ENCODE results near the gene UNC93B1. TPM values are rescaled to one million over a fixed set of nuclear protein-coding genes. Genes with fewer than 3 reads are reported as not detected.
"Not testable (repeated sequence)": the region's sequence is repeated elsewhere in the genome, so short reads cannot be mapped to it uniquely, and the experiment has no call there.

The UNC93B1 gene
- total RNA-seq, 1 donor from 2014 or later: 0.86 TPM

DNA sequence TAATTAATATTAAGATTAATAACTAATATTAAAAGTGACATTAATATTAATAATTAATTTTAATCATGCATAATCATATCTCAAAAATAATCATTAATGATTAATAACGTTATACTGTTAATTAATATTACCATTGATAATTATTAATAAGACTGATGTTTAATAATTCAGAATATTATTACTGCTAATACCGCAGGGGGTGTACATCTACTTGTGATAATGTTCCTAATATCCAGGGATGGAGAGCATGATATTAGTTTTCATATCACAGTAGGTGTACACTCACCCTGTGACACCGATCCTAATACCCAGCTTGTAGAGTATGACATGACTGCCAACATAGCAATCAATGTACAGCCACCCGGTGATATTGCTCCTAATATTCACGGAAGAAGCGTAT is 18.6 kb downstream of the UNC93B1 start:
- not testable (repeated sequence) for H3K4me1 Mint-ChIP-seq (ENCODE audit: low read depth, unreplicated experiment); H3K36me3 Mint-ChIP-seq (ENCODE audit: unreplicated experiment); H3K27me3 Mint-ChIP-seq (ENCODE audit: unreplicated experiment); H3K9me3 Mint-ChIP-seq (ENCODE audit: unreplicated experiment); H3K27ac Mint-ChIP-seq (ENCODE audit: unreplicated experiment); DNase-seq; H3K4me3 Mint-ChIP-seq (ENCODE audit: unreplicated experiment)

DNA sequence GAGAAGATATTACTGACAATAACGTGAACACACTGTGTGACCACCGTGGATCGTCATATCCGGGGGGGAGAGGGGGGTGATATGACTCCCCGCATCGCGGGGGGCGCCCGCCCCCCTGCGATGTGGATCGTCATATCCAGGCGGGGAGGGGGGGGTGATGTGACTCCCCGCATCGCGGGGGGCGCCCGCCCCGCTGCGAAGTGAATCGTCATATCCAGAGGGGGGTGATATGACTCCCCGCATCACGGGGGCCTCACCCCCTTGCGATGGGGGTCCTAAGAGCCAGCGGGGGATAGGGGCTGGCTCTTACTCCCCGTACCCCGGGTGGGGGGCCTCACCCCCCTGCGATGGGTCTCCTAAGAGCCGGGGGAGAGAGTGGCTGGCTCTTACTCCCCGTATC is 19.9 kb downstream of the UNC93B1 start:
- TF ChIP-seq, protein P1, sequence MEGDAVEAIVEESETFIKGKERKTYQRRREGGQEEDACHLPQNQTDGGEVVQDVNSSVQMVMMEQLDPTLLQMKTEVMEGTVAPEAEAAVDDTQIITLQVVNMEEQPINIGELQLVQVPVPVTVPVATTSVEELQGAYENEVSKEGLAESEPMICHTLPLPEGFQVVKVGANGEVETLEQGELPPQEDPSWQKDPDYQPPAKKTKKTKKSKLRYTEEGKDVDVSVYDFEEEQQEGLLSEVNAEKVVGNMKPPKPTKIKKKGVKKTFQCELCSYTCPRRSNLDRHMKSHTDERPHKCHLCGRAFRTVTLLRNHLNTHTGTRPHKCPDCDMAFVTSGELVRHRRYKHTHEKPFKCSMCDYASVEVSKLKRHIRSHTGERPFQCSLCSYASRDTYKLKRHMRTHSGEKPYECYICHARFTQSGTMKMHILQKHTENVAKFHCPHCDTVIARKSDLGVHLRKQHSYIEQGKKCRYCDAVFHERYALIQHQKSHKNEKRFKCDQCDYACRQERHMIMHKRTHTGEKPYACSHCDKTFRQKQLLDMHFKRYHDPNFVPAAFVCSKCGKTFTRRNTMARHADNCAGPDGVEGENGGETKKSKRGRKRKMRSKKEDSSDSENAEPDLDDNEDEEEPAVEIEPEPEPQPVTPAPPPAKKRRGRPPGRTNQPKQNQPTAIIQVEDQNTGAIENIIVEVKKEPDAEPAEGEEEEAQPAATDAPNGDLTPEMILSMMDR (IDR thresholded peaks at IDR 0.05; ENCODE audit: partially characterized antibody, unreplicated experiment): no peak
- Mint-ChIP-seq H3K4me3 (ENCODE audit: unreplicated experiment) (no peak overlapping the region), H3K4me1 (ENCODE audit: low read depth, unreplicated experiment) (no peaks in the 10 kb centered on the region), H3K27ac (ENCODE audit: unreplicated experiment) (no peak overlapping the region), H3K27me3 (ENCODE audit: unreplicated experiment) (peaks cover 6% of the 10 kb centered on the region), H3K9me3 (ENCODE audit: unreplicated experiment) (peaks cover 2% of the 10 kb centered on the region), H3K36me3 (ENCODE audit: unreplicated experiment) (no peaks in the 10 kb centered on the region)
- DNase-seq: no peak

DNA sequence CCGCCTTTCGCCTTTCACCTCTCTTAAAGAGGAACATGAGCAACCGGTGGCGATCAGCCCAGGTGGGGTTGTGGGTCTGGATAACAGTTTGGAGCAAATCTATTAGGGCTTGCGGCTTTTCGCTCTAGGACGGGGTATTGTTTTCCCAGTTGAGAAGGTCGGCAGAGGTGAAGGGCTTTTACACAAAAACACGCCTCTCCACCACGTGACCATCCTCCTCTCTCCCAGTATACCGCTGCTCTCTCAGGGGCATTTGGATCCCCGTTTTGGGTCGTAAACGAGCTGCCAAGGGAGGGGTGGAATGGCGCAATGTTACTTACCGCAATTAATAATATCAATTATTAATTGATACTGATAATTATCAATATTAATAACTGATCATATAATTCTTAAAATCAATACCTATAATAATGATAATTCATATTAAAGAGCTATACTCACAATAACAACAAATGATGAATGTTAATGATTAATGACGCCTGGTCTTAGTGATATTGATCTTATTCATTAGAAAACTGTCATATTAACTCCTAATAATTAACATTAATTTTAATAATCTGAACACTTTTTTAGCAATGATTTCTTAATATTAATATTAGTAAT is 21.5 kb downstream of the UNC93B1 start:
- H3K36me3 Mint-ChIP-seq (ENCODE audit: unreplicated experiment); H3K4me3 Mint-ChIP-seq (ENCODE audit: unreplicated experiment); DNase-seq; H3K27me3 Mint-ChIP-seq (ENCODE audit: unreplicated experiment); H3K9me3 Mint-ChIP-seq (ENCODE audit: unreplicated experiment); H3K27ac Mint-ChIP-seq (ENCODE audit: unreplicated experiment); H3K4me1 Mint-ChIP-seq (ENCODE audit: low read depth, unreplicated experiment): not testable (repeated sequence)

DNA sequence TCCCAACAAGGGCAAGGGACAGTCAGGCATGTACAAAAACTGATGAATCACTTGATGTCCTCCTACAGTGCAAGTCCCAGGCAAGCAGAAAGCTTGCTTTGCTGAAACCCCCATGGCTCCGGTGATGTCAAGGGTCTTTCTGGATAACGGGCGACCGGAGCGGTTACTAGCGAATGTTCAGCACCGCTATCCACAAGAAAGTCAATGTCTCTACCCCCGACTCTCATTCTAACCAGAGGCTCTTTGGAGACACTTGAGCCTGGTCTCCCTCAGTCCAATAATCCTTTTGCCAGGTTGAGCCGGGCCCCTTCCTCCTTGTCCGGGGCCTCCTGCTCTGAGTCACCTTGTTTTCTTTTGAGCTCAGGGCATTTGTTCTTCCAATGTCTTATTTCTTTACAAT is 22.7 kb downstream of the UNC93B1 start:
- H3K36me3 Mint-ChIP-seq (ENCODE audit: unreplicated experiment); H3K4me3 Mint-ChIP-seq (ENCODE audit: unreplicated experiment); H3K27me3 Mint-ChIP-seq (ENCODE audit: unreplicated experiment); H3K9me3 Mint-ChIP-seq (ENCODE audit: unreplicated experiment); DNase-seq; H3K27ac Mint-ChIP-seq (ENCODE audit: unreplicated experiment); H3K4me1 Mint-ChIP-seq (ENCODE audit: low read depth, unreplicated experiment): not testable (repeated sequence)

DNA sequence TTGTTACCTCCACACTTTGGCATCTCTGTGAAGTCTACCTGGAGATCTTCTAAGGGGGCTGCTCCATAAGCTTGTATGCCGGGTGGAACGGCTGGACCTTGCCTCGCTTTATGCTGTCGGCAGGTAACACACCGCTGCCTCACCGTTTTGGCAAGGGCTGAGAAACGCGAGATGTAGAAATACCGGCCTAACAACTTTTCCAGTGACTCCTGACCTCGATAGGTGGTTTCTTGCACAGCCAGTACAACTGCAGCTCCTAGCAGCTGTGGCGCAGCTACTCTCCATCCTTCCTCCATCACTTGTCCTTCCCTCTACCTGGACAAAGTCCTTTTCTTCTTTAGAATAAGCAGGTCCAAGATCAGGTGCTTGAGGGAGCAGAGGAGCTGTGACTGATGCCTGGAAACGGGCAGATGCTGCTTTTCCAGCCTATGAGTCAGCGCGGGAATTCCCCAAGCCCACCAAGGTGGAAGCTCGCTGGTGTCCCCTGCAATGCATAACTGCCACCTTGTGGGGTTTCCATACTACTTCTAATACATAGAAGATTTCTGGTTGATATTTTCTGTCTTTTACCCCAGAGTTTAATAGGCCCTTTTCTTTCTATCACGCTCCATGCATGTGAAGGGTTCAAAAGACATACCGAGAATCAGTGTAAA is 25.0 kb downstream of the UNC93B1 start:
- H3K27me3 Mint-ChIP-seq (ENCODE audit: unreplicated experiment): peaks cover 10% of the 10 kb centered on the region
- not testable (repeated sequence) for DNase-seq; H3K9me3 Mint-ChIP-seq (ENCODE audit: unreplicated experiment); H3K4me3 Mint-ChIP-seq (ENCODE audit: unreplicated experiment); H3K27ac Mint-ChIP-seq (ENCODE audit: unreplicated experiment); H3K36me3 Mint-ChIP-seq (ENCODE audit: unreplicated experiment); H3K4me1 Mint-ChIP-seq (ENCODE audit: low read depth, unreplicated experiment)

DNA sequence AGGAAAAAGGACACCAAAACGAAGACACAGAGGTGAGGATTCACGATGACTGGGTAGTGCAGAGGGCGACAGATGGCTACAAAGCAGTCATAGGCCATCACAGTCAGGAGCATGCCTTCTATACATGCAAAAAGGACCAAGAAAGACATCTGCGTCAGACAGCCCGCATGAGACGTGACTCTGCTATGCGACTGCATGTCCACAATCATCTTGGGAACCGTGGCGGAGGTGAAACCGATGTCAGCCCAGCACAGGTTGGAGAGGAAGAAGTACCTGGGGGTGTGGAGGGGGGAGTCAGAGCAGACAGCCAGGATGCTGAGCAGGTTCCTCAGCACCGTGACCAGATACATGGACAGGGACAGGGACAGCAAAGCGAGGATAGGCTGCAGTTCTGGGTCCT is 29.2 kb downstream of the UNC93B1 start:
- H3K27ac Mint-ChIP-seq (ENCODE audit: unreplicated experiment); H3K9me3 Mint-ChIP-seq (ENCODE audit: unreplicated experiment): not testable (repeated sequence)
- H3K27me3 Mint-ChIP-seq (ENCODE audit: unreplicated experiment): peaks cover 10% of the 10 kb centered on the region

DNA sequence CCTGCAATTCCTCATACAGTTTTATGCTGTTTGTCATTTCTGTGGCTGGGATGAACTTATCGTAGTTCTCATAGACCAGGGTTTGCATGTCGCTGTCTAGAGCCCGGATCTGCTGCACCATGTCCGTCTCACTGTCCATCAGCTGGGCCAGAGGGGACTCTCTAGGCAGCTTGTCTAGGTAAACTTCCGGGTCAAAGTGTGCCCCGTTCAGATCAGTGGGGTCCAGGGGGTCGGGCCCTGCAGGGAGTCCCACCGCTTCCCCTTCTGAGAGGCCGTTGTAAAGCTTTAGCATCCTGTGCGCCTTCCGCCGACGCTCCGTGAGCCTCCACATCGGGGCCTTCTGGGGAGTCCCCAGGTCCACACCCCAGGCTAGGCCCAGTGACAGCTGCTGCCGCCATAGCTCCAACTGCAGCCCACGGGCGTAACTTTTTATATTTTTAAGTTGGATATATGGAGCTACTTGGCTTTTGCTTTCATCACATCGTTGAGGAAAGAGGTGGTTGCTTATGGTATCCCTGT is 38.0 kb downstream of the UNC93B1 start:
- H3K27me3 Mint-ChIP-seq (ENCODE audit: unreplicated experiment); H3K9me3 Mint-ChIP-seq (ENCODE audit: unreplicated experiment): not testable (repeated sequence)

More for the DNA sequence above, 29.2 kb downstream of the UNC93B1 start:
- not testable (repeated sequence) for H3K4me1 Mint-ChIP-seq (ENCODE audit: low read depth, unreplicated experiment); H3K36me3 Mint-ChIP-seq (ENCODE audit: unreplicated experiment); H3K4me3 Mint-ChIP-seq (ENCODE audit: unreplicated experiment); DNase-seq

DNA sequence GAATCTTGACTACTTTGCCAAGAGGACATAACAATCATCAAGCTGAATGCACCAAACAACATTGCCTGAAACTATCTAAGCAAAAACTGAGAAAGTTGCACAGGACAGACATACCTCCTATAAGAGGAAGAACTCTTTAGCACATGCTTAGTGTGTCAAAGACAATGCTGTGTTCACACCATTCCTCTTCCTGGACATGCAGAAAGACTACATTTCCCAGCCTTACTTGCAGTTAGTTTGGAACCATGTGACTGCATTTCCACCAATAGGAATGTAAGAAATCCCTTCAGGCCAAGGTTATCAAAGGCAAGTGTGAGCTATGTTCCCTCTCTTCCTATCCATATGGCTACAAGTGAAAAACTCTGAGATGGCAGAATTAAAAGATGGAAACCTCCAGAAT is 39.2 kb downstream of the UNC93B1 start:
- H3K4me3 Mint-ChIP-seq (ENCODE audit: unreplicated experiment); H3K9me3 Mint-ChIP-seq (ENCODE audit: unreplicated experiment); H3K36me3 Mint-ChIP-seq (ENCODE audit: unreplicated experiment); H3K27ac Mint-ChIP-seq (ENCODE audit: unreplicated experiment); DNase-seq; H3K27me3 Mint-ChIP-seq (ENCODE audit: unreplicated experiment); H3K4me1 Mint-ChIP-seq (ENCODE audit: low read depth, unreplicated experiment): not testable (repeated sequence)

More for the DNA sequence above, 38.0 kb downstream of the UNC93B1 start:
- not testable (repeated sequence) for H3K36me3 Mint-ChIP-seq (ENCODE audit: unreplicated experiment); H3K4me3 Mint-ChIP-seq (ENCODE audit: unreplicated experiment); H3K27ac Mint-ChIP-seq (ENCODE audit: unreplicated experiment); H3K4me1 Mint-ChIP-seq (ENCODE audit: low read depth, unreplicated experiment); DNase-seq

DNA sequence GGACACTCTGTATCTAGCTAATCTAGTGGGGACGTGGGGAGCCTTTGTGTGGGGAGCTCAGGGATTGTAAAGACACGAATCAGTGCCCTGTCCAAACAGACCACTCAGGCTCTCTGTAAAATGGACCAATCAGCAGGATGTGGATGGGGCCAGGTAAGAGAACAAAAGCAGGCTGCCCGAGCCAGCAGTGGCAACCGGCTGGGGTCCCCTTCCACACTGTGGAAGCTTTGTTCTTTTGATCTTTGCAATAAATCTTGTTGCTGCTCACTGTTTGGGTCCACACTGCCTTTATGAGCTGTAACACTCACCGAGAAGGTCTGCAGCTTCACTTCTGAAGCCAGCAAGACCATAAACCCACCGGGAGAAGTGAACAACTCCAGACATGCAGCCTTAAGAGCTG is 40.0 kb downstream of the UNC93B1 start:
- not testable (repeated sequence) for H3K27ac Mint-ChIP-seq (ENCODE audit: unreplicated experiment); H3K27me3 Mint-ChIP-seq (ENCODE audit: unreplicated experiment); H3K4me1 Mint-ChIP-seq (ENCODE audit: low read depth, unreplicated experiment); H3K9me3 Mint-ChIP-seq (ENCODE audit: unreplicated experiment); H3K36me3 Mint-ChIP-seq (ENCODE audit: unreplicated experiment); H3K4me3 Mint-ChIP-seq (ENCODE audit: unreplicated experiment); DNase-seq

DNA sequence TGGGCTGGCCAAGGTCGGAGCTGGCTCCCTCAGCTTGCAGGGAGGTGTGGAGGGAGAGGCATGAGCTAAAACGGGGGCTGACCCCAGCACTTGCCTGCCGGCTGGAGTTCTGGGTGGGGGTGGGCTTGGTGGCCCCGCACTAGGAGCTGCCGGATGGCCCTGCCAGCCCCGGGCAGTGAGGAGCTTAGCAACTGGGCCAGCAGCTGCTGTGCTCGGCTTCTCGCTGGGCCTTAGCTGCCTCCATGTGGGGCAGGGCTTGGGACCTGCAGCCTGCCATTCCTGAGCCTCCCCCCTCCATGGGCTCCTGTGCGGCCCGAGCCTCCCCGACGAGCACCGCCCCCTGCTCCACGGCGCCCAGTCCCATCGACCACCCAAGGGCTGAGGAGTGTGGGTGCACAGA is 40.7 kb downstream of the UNC93B1 start:
- not testable (repeated sequence) for H3K27me3 Mint-ChIP-seq (ENCODE audit: unreplicated experiment); DNase-seq; H3K36me3 Mint-ChIP-seq (ENCODE audit: unreplicated experiment); H3K9me3 Mint-ChIP-seq (ENCODE audit: unreplicated experiment); H3K4me1 Mint-ChIP-seq (ENCODE audit: low read depth, unreplicated experiment); H3K27ac Mint-ChIP-seq (ENCODE audit: unreplicated experiment); H3K4me3 Mint-ChIP-seq (ENCODE audit: unreplicated experiment)

GRCh38 chr11:67956236-67956635 is 47.7 kb downstream of the UNC93B1 start:
- not testable (repeated sequence) for H3K36me3 Mint-ChIP-seq (ENCODE audit: unreplicated experiment); DNase-seq; H3K4me1 Mint-ChIP-seq (ENCODE audit: low read depth, unreplicated experiment); H3K9me3 Mint-ChIP-seq (ENCODE audit: unreplicated experiment)
- H3K4me3 Mint-ChIP-seq (ENCODE audit: unreplicated experiment): peak overlapping the region; percentile 73
- peak overlapping the region; percentile 18 for H3K27ac Mint-ChIP-seq (ENCODE audit: unreplicated experiment)
- peaks cover 10% of the 10 kb centered on the region for H3K27me3 Mint-ChIP-seq (ENCODE audit: unreplicated experiment)

All from glutamatergic neuron (in vitro differentiated cells).